ENCODE measurements around the gene GAMT.

GAMT gene

GRCh38 chr19:1399079-1399478, 2.3 kb downstream of the GAMT start:
- no peak for DNase-seq

- DNase-seq = no peak
Observed at GRCh38 chr19:1397838-1398237, 3.5 kb downstream of the GAMT start.

GRCh38 chr19:1396768-1397679, 4.3 kb downstream of the GAMT start:
- DNase-seq = no peak

GRCh38 chr19:1396019-1396767, 5.1 kb downstream of the GAMT start:
- DNase-seq = no peak

- no peak for DNase-seq
Observed at GRCh38 chr19:1395194-1396018, 5.9 kb downstream of the GAMT start.

- no peak for DNase-seq
Observed at GRCh38 chr19:1394252-1395193, 6.8 kb downstream of the GAMT start.

GRCh38 chr19:1393841-1394240, 7.5 kb downstream of the GAMT start:
- no peak for DNase-seq

GRCh38 chr19:1392939-1393530, 8.3 kb downstream of the GAMT start:
- no peak for DNase-seq

GRCh38 chr19:1392407-1392806, 8.9 kb downstream of the GAMT start:
- DNase-seq = no peak

GRCh38 chr19:1390890-1391423, 10.4 kb downstream of the GAMT start:
- no peak for DNase-seq

- DNase-seq = no peak
Observed at GRCh38 chr19:1389033-1389940, 12.1 kb downstream of the GAMT start.

GRCh38 chr19:1388637-1389026, 12.7 kb downstream of the GAMT start:
- DNase-seq = no peak

GRCh38 chr19:1387684-1388636, 13.4 kb downstream of the GAMT start:
- DNase-seq = no peak

- DNase-seq = no peak
Observed at GRCh38 chr19:1386945-1387683, 14.2 kb downstream of the GAMT start.

- no peak for DNase-seq
Observed at GRCh38 chr19:1385816-1386215, 15.5 kb downstream of the GAMT start.

- no peak for DNase-seq
Observed at GRCh38 chr19:1384478-1385110, 16.7 kb downstream of the GAMT start.

- no peak for DNase-seq
Observed at GRCh38 chr19:1384085-1384462, 17.3 kb downstream of the GAMT start.

Measured in SW 1271 (cell line).